Measurements from ENCODE around the gene NPTN. TPM values are rescaled to one million over a fixed set of nuclear protein-coding genes. Genes with fewer than 3 reads are reported as not detected.

The NPTN gene
- total RNA-seq, 1 donor from 2014 or later, result 147 TPM

GRCh38 chr15:73573572-73573971, 59.6 kb downstream of the NPTN start:
- intact Hi-C loops (cut with DNase I), result no loop called here
- Histone ChIP-seq H3K4me1 (no peaks in the 10 kb centered on the region), H3K27ac (no peak overlapping the region)

GRCh38 chr15:73573037-73573436, 60.2 kb downstream of the NPTN start:
- no peaks in the 10 kb centered on the region for H3K27me3 ChIP-seq
- H3K9me3 ChIP-seq, result no peaks in the 10 kb centered on the region
- H3K4me1 ChIP-seq, result no peaks in the 10 kb centered on the region
- H3K27ac ChIP-seq, result no peak overlapping the region
- intact Hi-C loops (cut with DNase I), result no loop called here
- H3K4me3 ChIP-seq, result no peak overlapping the region
- peaks cover 58 to 84% of the 10 kb centered on the region in 2 donors for H3K36me3 ChIP-seq
- DNase-seq (ENCODE audit: low spot score in 2 of 2), result no peak
- no peak for TF ChIP-seq CTCF (IDR thresholded peaks at IDR 0.05)

More at GRCh38 chr15:73573572-73573971, 59.6 kb downstream of the NPTN start:
- H3K9me3 ChIP-seq, result no peaks in the 10 kb centered on the region
- DNase-seq (ENCODE audit: low spot score in 2 of 2), result no peak
- H3K27me3 ChIP-seq, result no peaks in the 10 kb centered on the region
- TF ChIP-seq CTCF (IDR thresholded peaks at IDR 0.05), result no peak
- H3K4me3 ChIP-seq, result no peak overlapping the region
- H3K36me3 ChIP-seq, result peaks cover 55 to 84% of the 10 kb centered on the region in 2 donors

GRCh38 chr15:73572296-73572695, 60.9 kb downstream of the NPTN start:
- Histone ChIP-seq H3K4me3 (no peak overlapping the region), H3K36me3 (peaks cover 61 to 90% of the 10 kb centered on the region in 2 donors), H3K27ac (no peak overlapping the region), H3K4me1 (no peaks in the 10 kb centered on the region), H3K27me3 (no peaks in the 10 kb centered on the region), H3K9me3 (no peaks in the 10 kb centered on the region)
- intact Hi-C loops (cut with DNase I), result no loop called here
- TF ChIP-seq CTCF (IDR thresholded peaks at IDR 0.05), result no peak
- no peak for DNase-seq (ENCODE audit: low spot score in 2 of 2)

GRCh38 chr15:73571346-73571745, 61.8 kb downstream of the NPTN start:
- TF ChIP-seq CTCF (IDR thresholded peaks at IDR 0.05), result no peak
- no peak for DNase-seq (ENCODE audit: low spot score in 2 of 2)
- intact Hi-C loops (cut with DNase I), result no loop called here
- Histone ChIP-seq H3K9me3 (no peaks in the 10 kb centered on the region), H3K27ac (no peak overlapping the region), H3K36me3 (peaks cover 65 to 97% of the 10 kb centered on the region in 2 donors), H3K4me1 (no peaks in the 10 kb centered on the region), H3K27me3 (no peaks in the 10 kb centered on the region), H3K4me3 (no peak overlapping the region)

GRCh38 chr15:73570355-73571032, 62.7 kb downstream of the NPTN start:
- intact Hi-C loops (cut with DNase I), result no loop called here
- DNase-seq (ENCODE audit: low spot score in 2 of 2), result no peak
- peaks cover 63 to 97% of the 10 kb centered on the region in 2 donors for H3K36me3 ChIP-seq
- no peaks in the 10 kb centered on the region for H3K27me3 ChIP-seq
- H3K4me1 ChIP-seq, result no peaks in the 10 kb centered on the region
- no peak overlapping the region for H3K4me3 ChIP-seq
- no peak for TF ChIP-seq CTCF (IDR thresholded peaks at IDR 0.05)
- H3K9me3 ChIP-seq, result no peaks in the 10 kb centered on the region
- no peak overlapping the region for H3K27ac ChIP-seq
